PFSK-1 (cell line): Measurements from ENCODE around the gene UGT1A7.

Experiments used
- FOXP2 ChIP-seq: optimal IDR thresholded peaks from 2 replicates; pipeline ENCODE3; 2011; ENCODE audit warnings: borderline replicate concordance, control low read depth, inconsistent platforms; ENCODE audit not compliant: insufficient read depth; ENCODE audit errors: extremely low read length, extremely low read depth
- POLR2AphosphoS5 ChIP-seq: IDR thresholded peaks from 2 replicates; pipeline ENCODE4 v1.6.1; 2012; ENCODE audit warnings: low read depth, mild to moderate bottlenecking, control low read depth, low read length, moderate library complexity
- REST ChIP-seq, 2 experiments: IDR thresholded peaks; 2 replicates each; pipeline versions ENCODE4 v1.6.1 to v1.8.0; 2011 to 2012; ENCODE audit warnings: low read depth in 2 of 2, low read length in 2 of 2, control low read depth in 1 of 2, inconsistent platforms in 1 of 2, mild to moderate bottlenecking in 1 of 2, moderate library complexity in 1 of 2; ENCODE audit not compliant: insufficient read depth in 1 of 2
- SIN3A ChIP-seq: IDR thresholded peaks from 2 replicates; pipeline ENCODE4 v1.6.1; 2012; ENCODE audit warnings: mild to moderate bottlenecking, low read length, moderate library complexity, borderline replicate concordance; ENCODE audit not compliant: insufficient read depth
- TAF1 ChIP-seq: IDR thresholded peaks from 2 replicates; pipeline ENCODE4 v1.6.1; 2012; ENCODE audit warnings: low read length, control low read depth, borderline replicate concordance; ENCODE audit not compliant: insufficient read depth

Gene UGT1A7

DNA sequence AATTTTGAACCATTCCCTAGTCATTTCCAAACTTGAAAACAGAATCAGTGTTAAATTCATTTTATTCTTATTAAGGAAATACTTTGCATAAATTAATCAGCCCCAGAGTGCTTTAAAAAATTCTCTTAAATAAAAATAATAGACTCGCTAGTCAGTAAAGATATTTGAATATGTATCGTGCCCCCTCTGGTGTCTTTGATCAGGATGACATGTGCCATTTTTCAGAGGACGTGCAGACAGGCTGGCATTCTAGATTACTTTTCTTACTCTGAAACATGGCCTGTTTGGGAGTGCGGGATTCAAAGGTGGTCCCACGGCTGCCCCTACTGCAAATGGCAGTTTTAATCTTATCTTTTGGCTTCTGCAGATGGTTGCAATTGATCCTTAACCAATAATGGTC, 90.9 kb downstream of the UGT1A7 start:
- TF ChIP-seq FOXP2 (no peak), TAF1 (no peak), POLR2AphosphoS5 (no peak), REST (IDR thresholded peaks at IDR 0.05; ENCODE audit: insufficient read depth in 1 of 2, low read depth in 2 of 2, low read length in 2 of 2) (no peak), SIN3A (no peak)

DNA sequence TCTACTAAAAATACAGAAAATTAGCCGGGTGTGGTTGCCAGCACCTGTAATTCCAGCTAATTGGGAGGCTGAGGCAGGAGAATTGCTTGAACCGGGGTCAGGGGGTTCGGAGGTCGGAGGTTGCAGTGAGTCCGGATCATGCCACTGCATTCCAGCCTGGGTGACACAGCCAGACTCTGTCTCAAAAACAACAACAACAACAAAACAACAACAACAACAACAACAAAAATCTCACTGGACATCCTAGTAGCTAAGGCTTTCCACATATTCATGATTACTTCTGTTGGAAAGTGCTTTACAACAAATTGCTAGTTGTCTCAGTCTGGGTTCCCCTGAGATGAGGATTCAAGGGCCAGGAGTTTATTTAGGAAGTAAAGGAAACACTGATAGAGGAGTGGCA, 92.2 kb downstream of the UGT1A7 start:
- no peak for TF ChIP-seq REST (IDR thresholded peaks at IDR 0.05; ENCODE audit: insufficient read depth in 1 of 2, low read depth in 2 of 2, low read length in 2 of 2)
- TF ChIP-seq POLR2AphosphoS5, result no peak
- TF ChIP-seq FOXP2, result no peak
- no peak for TF ChIP-seq TAF1
- no peak for TF ChIP-seq SIN3A

GRCh38 chr2:233775414-233775813, 93.7 kb downstream of the UGT1A7 start:
- TF ChIP-seq FOXP2, result no peak
- no peak for TF ChIP-seq TAF1
- TF ChIP-seq POLR2AphosphoS5, result no peak
- no peak for TF ChIP-seq SIN3A
- no peak for TF ChIP-seq REST (IDR thresholded peaks at IDR 0.05; ENCODE audit: insufficient read depth in 1 of 2, low read depth in 2 of 2, low read length in 2 of 2)

GRCh38 chr2:233778030-233778429, 96.3 kb downstream of the UGT1A7 start, which contains the start of gene MROH2A:
TSS of gene MROH2A (plus strand) at chr2:233778330. CDS start at chr2:233779359, 1,029 bp downstream.
- TF ChIP-seq REST (IDR thresholded peaks at IDR 0.05; ENCODE audit: insufficient read depth in 1 of 2, low read depth in 2 of 2, low read length in 2 of 2) (no peak), FOXP2 (no peak), TAF1 (no peak), POLR2AphosphoS5 (no peak), SIN3A (no peak)

DNA sequence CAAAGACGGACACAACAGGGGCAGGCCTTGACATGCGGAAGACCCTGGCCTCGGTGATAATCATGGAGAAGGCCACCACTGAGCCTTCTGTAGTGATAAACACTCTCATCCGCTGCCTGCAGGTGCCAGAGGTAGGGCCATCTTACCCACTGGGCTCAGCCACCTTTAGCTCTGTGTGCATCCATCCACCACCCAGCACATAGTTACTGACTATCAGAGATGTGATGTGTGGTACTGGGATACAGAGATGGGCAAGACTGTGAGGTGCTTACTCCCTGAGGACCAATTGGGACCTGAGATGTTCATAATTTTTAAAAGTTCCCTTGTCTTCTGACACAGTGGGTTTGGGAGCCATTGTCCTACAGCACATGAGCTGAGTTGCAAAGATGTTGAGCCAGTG, 98.0 kb downstream of the UGT1A7 start:
- TF ChIP-seq SIN3A (no peak), POLR2AphosphoS5 (no peak), TAF1 (no peak), REST (IDR thresholded peaks at IDR 0.05; ENCODE audit: insufficient read depth in 1 of 2, low read depth in 2 of 2, low read length in 2 of 2) (no peak), FOXP2 (no peak)
